T-helper 1 cell treated with Interleukin-12 subunit alpha and Interleukin-12 subunit beta and Interleukin-4 antibody, amounts not matched to agents 30 ng/mL and 1 ng/mL, for 36 hours (primary cell): ENCODE data around the gene CETP. TPM values are rescaled to one million over a fixed set of nuclear protein-coding genes. Genes with fewer than 3 reads are reported as not detected.
"Not testable (repeated sequence)": the region's sequence is repeated elsewhere in the genome, so short reads cannot be mapped to it uniquely, and the experiment has no call there.

ENCODE experiments used
- intact Hi-C: fragments of 100-400 bp; cut with micrococcal nuclease; formaldehyde crosslinking; loops from one replicate; pipeline ENCODE4 v1.15.1; 2024
- total RNA-seq: library from RNA; stranded (reverse); gene quantifications from 2 replicates; pipeline ENCODE4 v1.2.3, GENCODE V29; 2022

CETP gene
- total RNA-seq, 1 donor from 2014 or later, result not detected

DNA sequence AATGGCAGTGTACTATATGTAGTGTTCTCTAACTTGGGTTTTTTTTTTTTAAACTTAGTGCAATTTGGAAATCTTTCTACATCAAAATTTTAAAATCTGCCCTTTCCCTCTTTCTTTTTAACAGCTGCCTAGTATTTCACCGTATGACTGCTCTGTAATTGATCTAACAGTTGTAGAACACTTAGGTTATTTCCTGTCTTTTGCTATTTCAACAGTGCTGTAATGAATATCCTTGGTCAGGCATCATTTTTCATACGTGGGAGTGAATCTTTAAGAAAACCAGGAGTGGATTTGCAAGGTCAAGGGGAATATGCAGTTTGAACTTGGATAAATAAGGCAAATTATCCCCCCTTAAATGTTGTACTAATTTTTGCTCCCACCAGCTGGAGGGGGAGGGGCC, 31.5 kb downstream of the CETP start:
- intact Hi-C loops, result no loop called here

DNA sequence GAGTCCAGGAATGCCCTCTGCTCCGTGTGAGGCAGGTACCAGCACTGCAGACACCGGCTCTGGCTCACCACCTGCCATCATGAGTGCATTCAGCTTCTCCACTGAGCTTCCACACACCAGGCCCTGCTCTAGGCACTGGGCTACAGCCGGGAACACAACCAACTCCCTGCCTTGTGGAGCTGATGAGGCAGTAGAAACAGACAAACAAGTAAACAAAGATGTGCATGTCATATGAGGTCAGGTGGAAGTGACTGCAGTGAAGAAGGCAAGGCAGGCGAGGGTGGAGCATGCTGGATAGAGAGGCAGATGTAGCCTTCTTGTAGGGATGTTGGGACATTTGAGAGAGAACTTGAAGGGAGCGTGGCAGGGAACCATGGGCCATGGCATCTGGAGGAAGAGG, 32.6 kb downstream of the CETP start:
- intact Hi-C loops, result no loop called here

DNA sequence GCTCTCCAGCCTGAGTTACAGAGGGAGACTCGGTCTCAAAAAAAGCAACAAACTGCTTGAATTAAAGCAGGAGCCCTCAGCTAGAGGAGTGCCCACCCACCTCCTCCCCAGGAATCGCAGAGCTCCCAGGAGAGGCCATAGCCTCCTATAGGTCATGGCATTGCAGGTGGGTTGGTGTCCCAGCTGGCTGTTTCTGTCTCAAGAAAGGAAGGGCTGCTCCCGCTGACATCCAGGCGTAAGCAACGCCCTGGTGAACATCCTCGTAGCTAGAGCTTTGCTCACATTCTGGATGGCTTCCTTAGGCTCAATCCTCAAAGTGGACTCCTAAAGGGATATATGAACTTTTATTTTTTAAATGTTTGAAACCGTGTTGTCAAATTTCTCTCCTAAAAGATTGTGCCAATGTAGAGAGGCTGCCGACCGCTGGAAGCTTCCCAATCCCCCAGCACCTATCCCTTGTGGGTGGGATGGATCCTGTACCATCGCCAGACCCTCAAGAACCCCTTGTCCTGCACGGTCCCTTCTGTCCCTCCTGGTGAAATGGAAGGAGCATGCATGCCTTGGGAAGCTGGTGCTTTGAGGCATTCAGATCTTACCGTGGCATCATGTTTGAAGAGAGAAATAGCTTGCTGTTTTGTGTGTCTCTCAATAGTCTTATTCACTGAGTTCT, 33.5 kb downstream of the CETP start:
- intact Hi-C loops, result no loop called here

DNA sequence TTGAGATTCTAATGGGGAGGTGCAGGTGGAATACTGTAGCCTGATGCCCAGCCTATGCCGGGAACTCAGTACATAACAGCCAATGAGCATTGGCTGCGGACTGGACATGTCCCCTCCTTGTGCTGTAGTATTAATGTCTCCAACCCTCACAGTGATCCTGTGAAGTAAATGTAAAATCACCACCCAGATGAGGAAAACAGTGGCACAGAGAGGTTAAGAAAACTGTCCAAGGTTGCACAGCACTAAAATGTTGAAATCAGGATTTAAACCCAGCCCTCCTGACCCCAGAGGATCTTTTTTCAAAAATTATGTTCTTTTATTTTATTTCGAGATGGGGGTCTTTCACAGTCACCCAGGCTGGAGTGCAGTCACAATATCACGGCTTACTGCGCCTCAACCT, 35.5 kb downstream of the CETP start:
- intact Hi-C loops, result no loop called here

DNA sequence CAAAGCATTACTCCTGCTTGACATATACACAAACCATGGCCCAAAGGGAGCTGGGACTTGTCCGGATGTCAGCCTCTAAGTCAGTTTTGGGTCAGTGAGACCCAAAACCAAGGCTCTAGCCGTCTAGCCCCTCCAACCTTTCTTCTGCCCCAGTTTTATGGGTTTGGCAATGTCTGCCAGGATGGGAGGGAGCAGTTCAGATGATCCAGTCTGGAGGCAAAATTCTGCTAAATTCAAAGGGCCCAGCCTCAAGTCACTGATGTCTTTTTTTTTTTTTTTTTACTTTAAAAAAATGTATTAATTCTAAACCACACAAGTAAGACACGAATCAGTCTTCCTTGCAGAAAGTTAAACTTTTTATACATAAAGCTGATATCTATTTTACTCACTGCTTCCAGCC, 36.2 kb downstream of the CETP start:
- intact Hi-C loops, result no loop called here

DNA sequence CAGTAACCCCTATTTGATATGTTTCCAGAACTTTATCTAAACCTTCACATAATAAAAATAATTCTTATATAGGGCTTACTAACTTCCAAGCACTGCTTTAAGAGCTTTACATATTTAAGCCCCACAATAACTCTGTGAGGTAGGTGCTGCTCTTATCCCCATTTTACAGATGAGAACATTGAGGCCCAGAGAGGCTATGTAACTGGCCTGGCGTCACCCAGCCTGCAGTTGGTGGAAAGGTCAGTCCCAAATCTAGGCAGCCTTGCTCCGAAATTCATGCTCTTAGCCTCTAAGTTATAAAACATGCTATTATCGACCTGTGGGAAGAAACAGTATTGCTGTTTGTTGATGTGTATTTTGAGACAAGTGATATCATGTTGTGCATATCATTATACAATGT, 36.6 kb downstream of the CETP start:
- intact Hi-C loops, result no loop called here

DNA sequence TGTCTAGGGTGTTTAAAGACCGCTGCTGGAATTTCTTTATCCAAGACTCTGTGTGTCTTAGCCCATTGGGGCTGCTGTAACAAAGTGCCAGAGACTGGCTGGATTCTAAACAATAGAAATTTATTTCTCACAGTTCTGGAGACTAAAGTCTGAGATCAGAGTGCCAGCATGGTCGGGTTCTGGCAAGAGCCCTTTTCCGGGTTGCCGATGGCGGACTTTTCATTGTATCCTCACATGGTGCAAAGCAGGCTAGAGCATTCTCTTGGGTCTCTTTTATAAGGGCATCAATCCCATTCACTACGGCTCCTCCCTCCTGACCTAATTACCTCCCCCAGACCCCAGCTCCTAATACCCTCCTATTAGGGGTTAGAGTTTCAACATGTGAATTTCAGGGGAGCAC, 37.1 kb downstream of the CETP start:
- intact Hi-C loops, result loop anchor here (1.0 kb wide), 3 partner anchors 8 to 15 kb away; partner anchors contain the start of gene NLRC5

DNA sequence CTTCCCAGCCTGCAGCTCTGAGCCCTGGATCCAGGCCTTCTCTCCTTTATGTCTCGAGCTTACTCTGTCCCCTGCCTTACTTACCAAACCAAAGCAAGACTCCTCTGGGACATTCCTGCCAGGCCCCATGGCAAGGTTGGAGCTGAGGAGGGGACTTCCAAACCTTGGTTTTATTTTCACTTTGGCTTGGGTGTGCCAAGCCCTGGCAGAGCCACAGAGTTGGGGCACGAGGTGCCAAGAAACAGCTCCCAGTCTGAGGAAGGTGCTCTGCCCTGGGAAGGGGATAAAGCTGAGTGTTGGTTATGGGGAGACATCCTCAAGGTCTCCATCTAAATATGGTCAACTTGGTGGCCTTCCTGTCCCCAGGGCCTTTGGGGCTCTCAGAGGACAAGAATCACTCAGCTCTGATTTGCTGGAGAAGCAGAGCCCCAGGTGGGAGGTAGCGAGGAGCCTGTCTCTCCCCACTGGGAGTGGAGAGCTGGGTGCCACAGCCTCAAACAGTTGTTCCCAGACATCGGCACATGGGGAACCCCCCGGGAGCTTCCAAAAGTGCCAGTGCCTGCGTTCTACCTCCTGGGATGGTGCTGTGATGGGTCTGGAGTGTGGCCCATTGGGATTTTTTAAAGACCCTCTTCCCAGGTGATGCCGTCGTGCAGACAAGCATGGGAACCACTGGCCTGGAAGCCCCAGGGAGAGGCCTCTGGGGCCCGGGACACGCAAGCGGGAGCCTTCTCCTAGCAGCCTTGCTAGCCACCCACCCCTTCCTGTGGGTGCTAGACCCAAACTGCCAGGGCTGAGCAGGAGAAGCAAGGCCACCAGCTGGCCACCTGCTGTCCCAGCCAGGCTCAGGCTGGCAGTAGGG, 37.9 kb downstream of the CETP start:
- intact Hi-C loops, result loop anchor here (1.0 kb wide), 3 partner anchors 8 to 15 kb away; partner anchors contain the start of gene NLRC5

DNA sequence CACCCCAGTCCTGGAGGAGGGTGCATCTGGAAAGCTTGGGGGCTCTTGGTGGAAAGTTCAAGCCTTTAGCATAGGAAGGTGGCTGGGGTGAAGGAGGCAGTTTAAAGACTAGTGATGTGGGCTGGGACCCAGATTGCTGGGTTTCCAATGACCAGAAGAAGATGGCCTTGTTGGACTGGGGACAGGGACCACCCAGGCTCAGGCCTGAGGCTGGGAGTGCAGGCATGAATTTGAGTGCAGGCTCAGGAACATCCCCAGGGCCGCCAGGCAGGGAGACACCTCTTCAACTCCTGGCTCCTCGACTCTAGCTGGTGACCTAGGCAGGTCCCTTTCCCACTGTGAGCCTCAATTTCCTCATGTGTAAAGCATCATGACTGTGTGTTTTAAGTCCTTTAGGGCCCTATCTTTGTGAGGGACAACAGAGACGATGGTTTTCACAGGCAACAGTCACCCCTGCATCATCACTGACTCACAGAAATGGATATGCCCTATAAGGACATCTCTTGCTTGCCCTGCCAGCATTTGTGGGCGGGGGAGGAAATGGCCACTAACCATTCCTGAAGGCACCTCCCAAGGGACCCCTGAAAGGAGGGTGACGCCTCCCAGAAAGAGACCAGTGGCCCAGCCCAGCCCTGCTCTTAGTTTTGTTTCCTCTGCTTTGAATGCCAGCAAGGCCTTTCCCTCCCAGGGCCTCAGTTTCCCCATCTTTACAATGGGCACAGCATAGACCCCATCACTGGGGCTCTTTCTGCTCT, 38.7 kb downstream of the CETP start:
- intact Hi-C loops, result no loop called here

DNA sequence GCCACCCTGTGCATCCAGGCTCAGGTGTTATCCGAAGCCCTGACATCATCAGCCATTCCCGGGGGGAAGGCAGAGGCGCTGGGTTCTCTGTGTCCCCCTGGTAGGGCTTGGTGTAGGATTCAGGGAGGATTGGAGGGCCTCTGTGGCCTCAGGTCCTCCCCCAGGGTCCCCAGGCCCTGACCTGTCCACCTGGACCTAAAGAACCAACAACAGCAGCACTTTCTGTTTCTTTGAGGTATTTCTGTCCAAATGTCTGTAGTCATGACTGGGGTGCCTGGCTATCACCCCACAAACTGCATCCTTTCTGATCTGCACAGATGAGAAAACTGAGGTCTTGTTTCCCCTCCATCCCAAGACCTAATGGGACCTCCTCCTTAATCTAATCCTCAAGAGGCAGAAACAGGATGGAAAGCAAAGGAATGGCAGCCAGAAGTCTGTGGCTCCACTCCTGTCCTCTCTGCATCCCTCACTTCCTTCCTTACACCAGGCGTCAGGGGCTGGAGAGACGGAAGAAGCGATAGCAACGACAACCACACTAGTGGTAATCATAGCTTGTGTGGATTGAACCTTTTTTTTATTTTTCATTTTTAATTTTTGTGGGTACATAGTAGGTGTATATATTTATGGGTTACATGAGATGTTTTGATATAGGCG, 39.4 kb downstream of the CETP start:
- intact Hi-C loops, result no loop called here

DNA sequence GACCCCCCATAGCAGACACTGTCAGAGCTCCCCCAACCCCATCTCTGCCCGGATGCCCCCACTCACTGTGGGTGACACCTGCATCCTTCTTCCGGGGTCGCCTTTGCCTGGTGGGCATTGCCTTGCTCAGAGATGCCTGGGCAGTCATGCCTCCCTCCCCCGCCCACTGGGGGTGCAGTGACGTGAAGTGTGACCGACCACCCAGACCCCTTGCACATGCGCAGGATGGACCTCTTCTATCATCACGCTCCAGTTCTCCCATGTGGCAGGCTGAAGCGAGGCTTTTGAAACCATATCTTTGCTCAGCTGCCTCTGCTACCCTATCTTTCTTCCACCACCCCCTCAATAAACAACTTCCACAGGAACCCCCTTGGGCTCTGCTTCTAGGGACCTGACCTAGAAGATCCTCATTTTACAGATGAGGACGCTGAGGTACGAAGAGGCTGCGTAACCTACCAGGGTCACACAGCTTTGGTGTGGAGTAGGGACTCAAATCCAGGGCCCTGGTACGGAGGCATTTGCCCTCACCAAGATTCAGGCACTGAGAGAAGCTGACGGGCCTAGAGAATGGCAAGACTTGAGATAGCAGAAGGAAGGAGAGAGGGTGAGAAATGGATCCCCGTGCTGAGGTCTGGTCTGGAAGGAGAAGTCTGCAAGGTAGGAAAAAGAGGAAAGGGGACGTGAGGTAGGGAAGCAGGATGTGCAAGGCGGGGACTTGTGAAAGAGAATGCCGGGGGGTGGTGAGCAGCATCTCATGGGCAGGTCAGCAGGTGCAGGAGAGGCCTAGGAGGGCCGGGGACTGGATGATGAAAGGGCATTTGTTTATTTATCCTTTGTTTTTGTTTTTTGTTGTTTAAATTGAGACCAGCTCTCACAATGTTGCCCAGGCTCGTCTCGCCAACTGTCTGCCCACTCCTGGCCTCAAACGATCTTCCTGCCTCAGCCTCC, 42.0 kb downstream of the CETP start:
- intact Hi-C loops, result no loop called here

DNA sequence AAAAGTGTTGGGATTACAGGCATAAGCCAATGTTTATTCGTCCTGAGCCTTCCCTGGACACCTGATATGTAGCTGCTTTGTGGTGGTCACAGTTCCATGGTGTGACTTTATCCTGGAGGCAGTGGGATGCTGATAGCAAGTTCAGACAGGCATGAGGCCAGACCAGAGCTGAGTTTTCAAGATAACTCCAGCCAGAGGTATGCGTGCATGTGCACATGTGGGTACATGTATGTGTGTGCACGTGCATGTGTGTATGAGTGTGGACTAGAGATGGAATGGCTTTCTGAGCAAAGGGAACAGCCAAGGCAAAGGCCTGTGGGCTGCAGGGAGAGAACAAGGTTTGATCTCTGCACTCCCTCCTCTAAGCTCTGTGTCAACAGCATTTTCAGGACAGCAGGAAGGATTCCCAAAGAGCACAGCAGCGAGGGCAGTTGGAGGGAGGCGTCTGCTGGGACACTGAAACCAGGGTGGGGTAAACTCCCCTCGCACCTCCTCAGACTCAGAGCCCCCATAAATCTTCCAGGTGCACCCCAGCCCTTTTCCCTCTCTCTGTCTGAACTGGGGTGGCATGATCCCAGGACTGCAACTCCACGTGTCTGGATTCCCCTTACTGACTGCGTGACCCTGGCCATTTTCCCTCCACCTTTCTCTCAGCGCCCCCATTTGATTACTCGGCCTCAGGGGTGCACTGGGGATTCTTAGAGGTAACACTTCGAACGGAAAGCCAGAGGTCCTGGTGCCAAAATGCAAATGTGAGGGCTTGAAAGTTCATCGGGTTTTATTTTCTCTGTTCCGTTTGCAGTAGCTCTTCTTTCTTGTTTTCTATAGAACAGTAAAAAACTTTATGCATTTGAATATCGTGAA, 42.9 kb downstream of the CETP start:
- intact Hi-C loops, result no loop called here

DNA sequence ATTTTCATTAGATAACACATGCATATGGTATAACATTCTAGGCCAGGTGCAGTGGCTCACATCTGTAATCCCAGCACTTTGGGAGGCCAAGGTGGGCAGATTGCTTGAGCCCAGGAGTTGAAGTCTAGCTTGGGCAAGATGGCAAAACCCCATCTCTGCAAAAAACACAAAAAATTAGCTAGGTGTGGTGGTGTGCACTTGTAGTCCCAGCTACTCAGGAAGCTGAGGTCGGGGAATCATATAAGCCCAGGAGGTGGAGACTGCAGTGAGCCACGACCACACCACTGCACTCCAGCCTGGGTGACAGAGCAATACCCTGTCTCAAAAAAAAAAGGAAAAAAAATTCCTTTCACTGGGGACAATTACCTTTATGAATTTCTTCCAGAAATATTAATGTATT, 43.8 kb downstream of the CETP start:
- intact Hi-C loops, result not testable (repeated sequence)

DNA sequence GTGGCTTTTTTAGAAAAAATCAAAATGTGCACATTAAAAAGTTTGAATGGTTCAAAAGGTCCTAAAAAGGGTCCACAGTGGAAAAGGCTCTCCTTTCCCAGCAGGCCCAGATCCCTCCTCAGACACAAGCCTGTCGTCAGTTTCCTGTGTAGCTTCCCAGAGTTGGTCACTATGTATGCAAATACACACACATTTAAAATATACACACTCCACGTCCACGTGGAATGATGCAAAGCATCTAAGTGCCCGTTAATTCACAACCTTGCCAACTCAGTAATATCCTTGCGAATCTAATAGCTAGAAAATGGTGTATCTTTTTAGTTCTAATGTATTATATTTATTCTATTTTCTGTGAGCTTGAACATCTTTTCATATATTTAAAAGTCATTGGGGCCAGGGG, 45.3 kb downstream of the CETP start:
- intact Hi-C loops, result loop anchor here (1.0 kb wide), 1 partner anchor 8 kb away; no protein-coding TSS in a partner anchor

DNA sequence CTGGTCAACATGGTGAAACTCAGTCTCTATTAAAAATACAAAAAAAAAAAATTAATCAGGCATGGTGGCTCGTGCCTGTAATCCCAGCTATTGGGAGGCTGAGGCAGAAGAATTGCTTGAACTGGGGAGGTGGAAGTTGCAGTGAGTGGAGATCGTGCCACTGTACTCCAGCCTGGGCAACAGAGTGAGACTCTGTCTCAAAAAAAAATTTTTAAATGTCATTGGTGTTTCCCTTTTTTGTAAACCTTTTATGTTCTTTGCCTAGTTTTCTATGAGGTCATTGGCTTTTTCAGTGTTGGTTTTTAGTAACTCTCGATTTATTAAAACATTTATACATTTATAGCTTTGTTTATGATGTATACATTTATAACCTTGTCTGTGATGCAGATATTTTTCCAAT, 45.8 kb downstream of the CETP start:
- intact Hi-C loops, result loop anchor here (1.0 kb wide), 1 partner anchor 8 kb away; no protein-coding TSS in a partner anchor

DNA sequence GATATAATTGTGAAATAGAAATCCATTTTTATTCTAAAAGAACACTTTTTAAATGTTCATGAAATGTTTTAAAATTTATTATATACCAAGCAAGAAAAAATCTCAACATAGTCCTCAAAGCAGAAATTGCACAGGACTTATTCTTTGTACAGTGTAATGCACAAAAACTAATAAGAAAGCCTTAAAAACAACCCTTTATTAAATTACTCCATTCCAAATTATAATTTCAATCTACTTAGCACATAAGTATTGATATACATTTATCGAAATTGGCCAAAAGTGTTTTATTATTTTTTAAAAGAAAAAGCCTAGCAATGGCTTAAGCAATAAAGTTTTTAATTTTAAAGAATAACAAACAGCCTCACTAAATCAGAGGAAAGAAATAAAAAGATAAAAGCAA, 46.7 kb downstream of the CETP start:
- intact Hi-C loops, result no loop called here

DNA sequence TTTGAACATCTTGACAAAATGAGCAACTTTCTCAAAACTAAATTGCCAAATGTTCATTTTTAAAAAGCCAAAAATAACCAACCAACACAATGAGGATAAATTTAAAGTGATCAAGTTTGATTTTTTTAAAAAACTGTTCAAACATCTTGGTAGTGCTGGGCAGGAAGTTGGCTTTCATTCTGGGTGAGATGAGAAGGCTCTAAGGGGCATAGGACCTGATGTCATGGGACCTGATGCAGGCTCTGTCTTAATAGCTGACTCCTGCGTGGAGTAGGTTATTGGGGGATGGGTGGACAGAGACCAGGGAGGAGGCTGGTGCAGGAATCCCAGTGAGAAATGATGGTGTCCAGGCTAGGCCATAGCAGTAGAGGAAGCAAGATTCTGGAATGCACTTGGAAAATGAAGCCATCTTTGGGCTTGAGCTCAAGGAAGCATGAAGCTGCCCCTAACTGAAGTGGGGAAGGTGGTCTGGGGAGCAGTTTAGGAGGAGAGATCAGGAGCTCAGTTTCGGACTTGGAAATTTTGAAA, 48.0 kb downstream of the CETP start:
- intact Hi-C loops, result loop anchor here (10.0 kb wide), 2 partner anchors 235 to 525 kb away; partner anchors contain the start of genes ARL2BP and CCDC102A

DNA sequence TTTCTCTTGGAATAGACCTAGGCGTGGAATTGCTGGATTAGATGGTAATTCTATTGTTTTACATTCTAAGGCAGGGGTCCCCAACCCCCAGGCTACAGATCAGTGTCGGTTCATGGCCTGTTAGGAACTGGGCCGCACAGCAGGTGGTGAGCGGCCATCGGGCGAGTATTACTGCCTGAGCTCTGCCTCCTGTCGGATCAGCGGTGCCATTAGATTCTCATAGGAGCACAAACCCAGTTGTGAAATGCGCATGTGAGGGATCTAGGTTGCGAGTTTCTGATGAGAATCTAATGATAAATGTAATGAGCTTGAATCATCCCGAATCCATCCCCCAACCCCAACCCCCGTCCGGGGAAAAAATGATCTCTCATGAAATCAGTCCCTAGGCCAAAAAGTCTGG, 50.6 kb downstream of the CETP start:
- intact Hi-C loops, result loop anchor here (10.0 kb wide), 2 partner anchors 232 to 522 kb away; partner anchors contain the start of genes ARL2BP and CCDC102A

DNA sequence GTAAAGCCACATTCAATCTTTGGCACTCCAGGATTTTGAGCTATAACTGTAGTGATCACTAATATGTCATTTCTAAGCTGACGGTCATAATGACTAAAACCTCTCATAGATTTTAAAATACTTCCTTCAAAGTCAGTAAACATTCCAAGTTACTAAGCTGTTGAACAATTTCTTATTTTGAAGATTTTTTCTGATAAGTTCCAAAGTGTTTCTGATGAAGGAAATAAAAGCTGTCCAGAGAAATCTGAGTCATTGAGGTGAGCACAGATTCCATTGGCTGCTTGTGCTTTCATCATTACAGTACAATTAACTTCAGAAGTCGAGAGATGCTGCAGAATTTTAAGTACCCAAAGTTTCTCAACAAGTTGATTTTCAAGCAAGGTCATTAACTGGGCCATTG, 51.5 kb downstream of the CETP start:
- intact Hi-C loops, result loop anchor here (10.0 kb wide), 2 partner anchors 232 to 522 kb away; partner anchors contain the start of genes ARL2BP and CCDC102A
